Stimulated activated memory B cell treated with anti-CD40 and anti-IgM and Interleukin-4, amounts not matched to agents 10 μg/mL and 1 μg/mL and 100 μg/mL, for 72 hours (primary cell): ENCODE results near the gene ASIC4.

ENCODE experiments used
- ATAC-seq: fragments of 150-1000 bp; cut with Tn5 transposase; 2 replicates; pipeline ENCODE4 v1.10.0; 2021
- H3K27ac Mint-ChIP-seq: one replicate; pipeline ENCODE4 v1.8.0; 2022; ENCODE audit warnings: mild to moderate bottlenecking, mixed read lengths
- H3K27me3 Mint-ChIP-seq: one replicate; pipeline ENCODE4 v1.8.0; 2022; ENCODE audit warnings: mixed read lengths
- H3K36me3 Mint-ChIP-seq: one replicate; pipeline ENCODE4 v1.8.0; 2022; ENCODE audit warnings: mixed read lengths
- H3K4me1 Mint-ChIP-seq: one replicate; pipeline ENCODE4 v1.8.0; 2022; ENCODE audit warnings: mixed read lengths
- H3K4me3 Mint-ChIP-seq: one replicate; pipeline ENCODE4 v1.8.0; 2022; ENCODE audit warnings: mild to moderate bottlenecking, moderate library complexity, mixed read lengths
- H3K9me3 Mint-ChIP-seq: one replicate; pipeline ENCODE4 v1.8.0; 2022; ENCODE audit warnings: mixed read lengths

ASIC4 gene

GRCh38 chr2:219527076-219527394 lies 12.8 kb downstream of the ASIC4 start:
- ATAC-seq: no peak
- Mint-ChIP-seq H3K4me1 (peaks cover 10% of the 10 kb centered on the region), H3K27ac (no peak overlapping the region), H3K4me3 (no peak overlapping the region), H3K9me3 (no peaks in the 10 kb centered on the region), H3K36me3 (no peaks in the 10 kb centered on the region), H3K27me3 (peaks cover 77% of the 10 kb centered on the region)

GRCh38 chr2:219527472-219527871 lies 13.2 kb downstream of the ASIC4 start:
- no peaks in the 10 kb centered on the region for H3K36me3 Mint-ChIP-seq
- no peaks in the 10 kb centered on the region for H3K9me3 Mint-ChIP-seq
- peaks cover 78% of the 10 kb centered on the region for H3K27me3 Mint-ChIP-seq
- H3K27ac Mint-ChIP-seq: no peak overlapping the region
- ATAC-seq: no peak
- H3K4me1 Mint-ChIP-seq: peaks cover 8% of the 10 kb centered on the region
- no peak overlapping the region for H3K4me3 Mint-ChIP-seq

GRCh38 chr2:219530048-219530963 lies 16.0 kb downstream of the ASIC4 start:
- peaks cover 84% of the 10 kb centered on the region for H3K27me3 Mint-ChIP-seq
- H3K27ac Mint-ChIP-seq: no peak overlapping the region
- H3K4me3 Mint-ChIP-seq: no peak overlapping the region
- H3K4me1 Mint-ChIP-seq: peaks cover 8% of the 10 kb centered on the region
- ATAC-seq: peak; percentile 76
- H3K9me3 Mint-ChIP-seq: no peaks in the 10 kb centered on the region
- no peaks in the 10 kb centered on the region for H3K36me3 Mint-ChIP-seq

- Mint-ChIP-seq H3K27me3 (peaks cover 84% of the 10 kb centered on the region), H3K9me3 (no peaks in the 10 kb centered on the region), H3K4me3 (no peak overlapping the region), H3K36me3 (no peaks in the 10 kb centered on the region), H3K27ac (no peak overlapping the region), H3K4me1 (peaks cover 8% of the 10 kb centered on the region)
- no peak for ATAC-seq
Observed at GRCh38 chr2:219531639-219532377, 17.5 kb downstream of the ASIC4 start.

- H3K4me3 Mint-ChIP-seq: no peak overlapping the region
- ATAC-seq: no peak
- no peak overlapping the region for H3K27ac Mint-ChIP-seq
- no peaks in the 10 kb centered on the region for H3K9me3 Mint-ChIP-seq
- peaks cover 84% of the 10 kb centered on the region for H3K27me3 Mint-ChIP-seq
- H3K4me1 Mint-ChIP-seq: peaks cover 8% of the 10 kb centered on the region
- H3K36me3 Mint-ChIP-seq: no peaks in the 10 kb centered on the region
Observed at GRCh38 chr2:219532378-219532649, 18.0 kb downstream of the ASIC4 start.

GRCh38 chr2:219533930-219534661 lies 19.8 kb downstream of the ASIC4 start:
- Mint-ChIP-seq H3K4me3 (no peak overlapping the region), H3K4me1 (peaks cover 8% of the 10 kb centered on the region), H3K36me3 (peaks cover 5% of the 10 kb centered on the region), H3K9me3 (no peaks in the 10 kb centered on the region), H3K27me3 (peaks cover 92% of the 10 kb centered on the region), H3K27ac (no peak overlapping the region)
- no peak for ATAC-seq

GRCh38 chr2:219536425-219536824 lies 22.1 kb downstream of the ASIC4 start:
- H3K27ac Mint-ChIP-seq: no peak overlapping the region
- H3K4me3 Mint-ChIP-seq: no peak overlapping the region
- H3K9me3 Mint-ChIP-seq: no peaks in the 10 kb centered on the region
- ATAC-seq: no peak
- H3K4me1 Mint-ChIP-seq: peaks cover 4% of the 10 kb centered on the region
- H3K27me3 Mint-ChIP-seq: peaks cover 92% of the 10 kb centered on the region
- peaks cover 14% of the 10 kb centered on the region for H3K36me3 Mint-ChIP-seq

GRCh38 chr2:219536967-219537366 lies 22.7 kb downstream of the ASIC4 start:
- Mint-ChIP-seq H3K4me1 (peaks cover 5% of the 10 kb centered on the region), H3K4me3 (no peak overlapping the region), H3K36me3 (peaks cover 14% of the 10 kb centered on the region), H3K27ac (no peak overlapping the region), H3K27me3 (peaks cover 87% of the 10 kb centered on the region), H3K9me3 (no peaks in the 10 kb centered on the region)
- ATAC-seq: no peak

GRCh38 chr2:219537657-219538488 lies 23.6 kb downstream of the ASIC4 start:
- peaks cover 14% of the 10 kb centered on the region for H3K36me3 Mint-ChIP-seq
- H3K27ac Mint-ChIP-seq: no peak overlapping the region
- H3K4me3 Mint-ChIP-seq: no peak overlapping the region
- H3K4me1 Mint-ChIP-seq: peaks cover 11% of the 10 kb centered on the region
- ATAC-seq: no peak
- H3K27me3 Mint-ChIP-seq: peaks cover 78% of the 10 kb centered on the region
- H3K9me3 Mint-ChIP-seq: no peaks in the 10 kb centered on the region

- peaks cover 14% of the 10 kb centered on the region for H3K36me3 Mint-ChIP-seq
- H3K27me3 Mint-ChIP-seq: peaks cover 71% of the 10 kb centered on the region
- no peak for ATAC-seq
- H3K4me3 Mint-ChIP-seq: no peak overlapping the region
- no peak overlapping the region for H3K27ac Mint-ChIP-seq
- no peaks in the 10 kb centered on the region for H3K9me3 Mint-ChIP-seq
- peaks cover 12% of the 10 kb centered on the region for H3K4me1 Mint-ChIP-seq
Observed at GRCh38 chr2:219538504-219538951, 24.2 kb downstream of the ASIC4 start.

- no peak overlapping the region for H3K4me3 Mint-ChIP-seq
- peaks cover 14% of the 10 kb centered on the region for H3K4me1 Mint-ChIP-seq
- peaks cover 70% of the 10 kb centered on the region for H3K27me3 Mint-ChIP-seq
- H3K27ac Mint-ChIP-seq: no peak overlapping the region
- ATAC-seq: no peak
- H3K36me3 Mint-ChIP-seq: peaks cover 14% of the 10 kb centered on the region
- no peaks in the 10 kb centered on the region for H3K9me3 Mint-ChIP-seq
Observed at GRCh38 chr2:219538956-219539788, 24.9 kb downstream of the ASIC4 start.

- H3K36me3 Mint-ChIP-seq: peaks cover 14% of the 10 kb centered on the region
- peaks cover 76% of the 10 kb centered on the region for H3K27me3 Mint-ChIP-seq
- no peaks in the 10 kb centered on the region for H3K9me3 Mint-ChIP-seq
- no peak overlapping the region for H3K4me3 Mint-ChIP-seq
- no peak overlapping the region for H3K27ac Mint-ChIP-seq
- H3K4me1 Mint-ChIP-seq: peaks cover 20% of the 10 kb centered on the region
- ATAC-seq: no peak
Observed at GRCh38 chr2:219539926-219540678, 25.8 kb downstream of the ASIC4 start.

GRCh38 chr2:219540784-219541504 lies 26.7 kb downstream of the ASIC4 start:
- Mint-ChIP-seq H3K36me3 (peaks cover 14% of the 10 kb centered on the region), H3K27me3 (peaks cover 76% of the 10 kb centered on the region), H3K27ac (no peak overlapping the region), H3K4me3 (no peak overlapping the region), H3K4me1 (peaks cover 20% of the 10 kb centered on the region), H3K9me3 (no peaks in the 10 kb centered on the region)
- no peak for ATAC-seq
